Breast epithelium (tissue), 3 donors: ENCODE results near the gene KRR1.
"Not testable (repeated sequence)": the region's sequence is repeated elsewhere in the genome, so short reads cannot be mapped to it uniquely, and the experiment has no call there.

Experiments
- POLR2A ChIP-seq: fragments of 450-650 bp; IDR thresholded peaks from one replicate; pipeline ENCODE4 v1.6.1; 2016; ENCODE audit warnings: antibody characterized with exemption, mild to moderate bottlenecking, moderate library complexity
- POLR2AphosphoS5 ChIP-seq, 3 donors: sonication (generic); formaldehyde crosslinking; IDR thresholded peaks; one replicate each; pipeline ENCODE4 v1.6.1; 2017; ENCODE audit warnings: antibody characterized with exemption in 3 of 3
- TF ChIP-seq, protein P1 (sequence below), 3 donors: fragments of 450-650 bp; IDR thresholded peaks; one replicate each; pipeline ENCODE4 v1.5.1; 2016 to 2017; ENCODE audit warnings: antibody characterized with exemption in 3 of 3, mild to moderate bottlenecking in 3 of 3, moderate library complexity in 3 of 3

DNA sequence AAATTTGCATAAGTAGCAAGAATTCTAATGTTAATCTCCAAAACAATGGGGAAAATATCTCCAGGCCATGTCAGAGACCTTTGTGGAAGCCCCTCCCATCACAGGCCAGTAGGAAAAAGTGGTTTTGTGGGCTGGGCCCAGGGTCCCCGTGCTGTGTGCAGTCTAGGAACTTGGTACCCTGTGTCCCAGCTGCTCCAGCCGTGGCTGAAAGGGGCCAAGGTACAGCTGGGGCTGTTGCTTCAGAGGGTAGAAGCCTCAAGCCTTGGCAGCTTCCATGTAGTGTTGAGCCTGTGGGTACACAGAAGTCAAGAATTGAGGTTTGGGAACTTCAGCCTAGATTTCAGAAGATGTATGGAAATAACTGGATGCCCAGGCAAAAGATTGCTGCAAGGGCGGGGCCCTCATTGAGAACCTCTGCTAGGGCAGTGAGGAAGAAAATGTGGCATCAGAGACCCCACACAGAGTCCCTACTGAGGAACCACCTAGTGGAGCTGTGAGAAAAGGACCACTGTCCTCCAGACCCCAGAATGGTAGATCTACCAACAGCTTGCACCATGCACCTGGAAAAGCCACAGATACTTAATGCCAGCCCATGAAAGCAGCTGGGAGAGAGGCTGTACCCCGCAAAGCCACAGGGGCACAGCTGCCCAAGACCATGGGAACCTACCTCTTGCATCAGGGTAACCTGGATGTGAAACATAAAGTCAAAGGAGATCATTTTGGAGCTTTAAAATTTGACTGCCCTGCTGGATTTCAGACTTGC, 69.5 kb downstream of the KRR1 start:
- TF ChIP-seq, protein P1, sequence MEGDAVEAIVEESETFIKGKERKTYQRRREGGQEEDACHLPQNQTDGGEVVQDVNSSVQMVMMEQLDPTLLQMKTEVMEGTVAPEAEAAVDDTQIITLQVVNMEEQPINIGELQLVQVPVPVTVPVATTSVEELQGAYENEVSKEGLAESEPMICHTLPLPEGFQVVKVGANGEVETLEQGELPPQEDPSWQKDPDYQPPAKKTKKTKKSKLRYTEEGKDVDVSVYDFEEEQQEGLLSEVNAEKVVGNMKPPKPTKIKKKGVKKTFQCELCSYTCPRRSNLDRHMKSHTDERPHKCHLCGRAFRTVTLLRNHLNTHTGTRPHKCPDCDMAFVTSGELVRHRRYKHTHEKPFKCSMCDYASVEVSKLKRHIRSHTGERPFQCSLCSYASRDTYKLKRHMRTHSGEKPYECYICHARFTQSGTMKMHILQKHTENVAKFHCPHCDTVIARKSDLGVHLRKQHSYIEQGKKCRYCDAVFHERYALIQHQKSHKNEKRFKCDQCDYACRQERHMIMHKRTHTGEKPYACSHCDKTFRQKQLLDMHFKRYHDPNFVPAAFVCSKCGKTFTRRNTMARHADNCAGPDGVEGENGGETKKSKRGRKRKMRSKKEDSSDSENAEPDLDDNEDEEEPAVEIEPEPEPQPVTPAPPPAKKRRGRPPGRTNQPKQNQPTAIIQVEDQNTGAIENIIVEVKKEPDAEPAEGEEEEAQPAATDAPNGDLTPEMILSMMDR (IDR thresholded peaks at IDR 0.05), result not testable (repeated sequence)
- TF ChIP-seq POLR2A; POLR2AphosphoS5 (IDR thresholded peaks at IDR 0.05): not testable (repeated sequence)
